ENCODE results near the gene ADIPOR2.
"Not testable (repeated sequence)": the region's sequence is repeated elsewhere in the genome, so short reads cannot be mapped to it uniquely, and the experiment has no call there.

The ADIPOR2 gene

DNA sequence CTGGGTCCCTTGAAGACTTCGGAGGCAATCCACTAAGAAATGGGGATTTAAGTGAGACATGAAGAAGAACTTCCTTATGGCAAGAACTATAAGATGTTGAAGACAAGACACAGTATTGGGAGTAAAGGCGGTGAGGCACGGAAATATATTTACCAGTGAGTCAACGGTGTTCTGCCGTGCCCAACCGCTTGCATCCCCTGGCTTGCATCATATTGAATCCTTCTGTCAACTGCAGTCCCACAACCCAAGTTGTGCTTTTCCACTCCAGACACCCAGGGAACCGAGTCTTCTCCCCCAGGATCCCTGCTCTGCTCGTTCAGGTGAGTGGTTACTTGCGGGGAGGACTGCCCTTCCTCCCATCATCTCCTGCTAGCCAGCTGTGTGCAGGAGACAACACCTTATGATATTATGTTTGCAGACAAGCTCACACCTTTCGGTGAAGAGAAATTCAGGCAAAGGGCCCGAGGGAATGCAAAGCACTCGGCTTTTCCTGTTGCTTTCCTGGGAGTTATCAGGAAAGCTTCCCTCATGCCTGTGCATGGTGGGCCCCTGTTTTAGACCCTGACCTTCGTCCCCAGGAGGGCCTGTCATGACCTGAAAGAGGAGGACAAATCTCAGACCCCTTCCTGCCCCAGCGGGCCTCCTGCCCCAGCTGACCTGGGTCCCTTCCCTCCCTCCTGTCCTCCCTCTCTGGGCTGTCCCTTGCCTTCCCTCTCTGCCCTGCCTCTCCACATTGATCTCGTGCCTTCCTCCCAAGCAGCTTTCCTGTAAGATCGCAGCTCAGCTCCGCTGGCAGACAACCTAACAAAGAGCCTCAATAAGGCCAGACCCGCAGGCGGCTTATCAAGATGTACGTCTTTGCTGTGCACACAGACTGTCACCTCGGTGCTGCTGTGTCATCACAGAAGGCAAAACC, 125.2 kb downstream of the ADIPOR2 start:
- DNase-seq, result no peak

DNA sequence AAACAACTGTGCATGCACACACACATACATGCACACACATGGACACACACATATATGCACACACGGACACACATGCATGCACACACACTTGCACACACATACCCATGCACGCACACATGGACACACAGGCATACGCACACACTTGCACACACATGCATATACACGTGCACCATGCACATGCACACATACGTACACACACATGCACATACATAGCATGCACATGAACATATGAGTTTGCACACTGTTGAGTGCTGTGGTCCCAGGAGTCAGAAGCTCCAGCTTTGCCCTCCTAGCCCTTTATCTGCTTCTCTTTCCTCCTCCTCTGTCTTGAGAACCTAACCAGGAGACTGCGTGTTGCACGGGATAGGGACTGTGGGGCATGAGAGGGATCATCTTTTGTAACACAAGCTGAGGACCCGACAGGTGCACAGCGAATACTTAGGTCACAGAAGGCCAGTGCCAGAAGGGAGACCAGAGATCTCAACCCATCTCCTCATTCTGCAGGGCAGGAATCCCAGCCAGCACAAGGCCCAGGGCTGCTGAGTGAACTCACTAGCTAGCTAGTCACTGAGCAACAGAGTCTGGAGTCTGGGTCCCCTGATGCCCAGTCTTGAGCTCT, 126.0 kb downstream of the ADIPOR2 start:
- no peak for DNase-seq

DNA sequence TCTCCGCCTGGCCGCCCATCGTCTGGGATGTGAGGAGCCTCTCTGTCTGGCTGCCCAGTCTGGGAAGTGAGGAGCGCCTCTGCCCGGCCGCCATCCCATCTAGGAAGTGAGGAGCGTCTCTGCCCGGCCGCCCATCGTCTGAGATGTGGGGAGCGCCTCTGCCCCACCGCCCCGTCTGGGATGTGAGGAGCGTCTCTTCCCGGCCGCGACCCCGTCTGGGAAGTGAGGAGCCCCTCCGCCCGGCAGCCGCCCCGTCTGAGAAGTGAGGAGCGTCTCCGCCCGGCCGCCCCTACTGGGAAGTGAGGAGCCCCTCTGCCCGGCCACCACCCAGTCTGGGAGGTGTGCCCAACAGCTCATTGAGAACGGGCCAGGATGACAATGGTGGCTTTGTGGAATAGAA, 127.1 kb downstream of the ADIPOR2 start:
- DNase-seq, result not testable (repeated sequence)

DNA sequence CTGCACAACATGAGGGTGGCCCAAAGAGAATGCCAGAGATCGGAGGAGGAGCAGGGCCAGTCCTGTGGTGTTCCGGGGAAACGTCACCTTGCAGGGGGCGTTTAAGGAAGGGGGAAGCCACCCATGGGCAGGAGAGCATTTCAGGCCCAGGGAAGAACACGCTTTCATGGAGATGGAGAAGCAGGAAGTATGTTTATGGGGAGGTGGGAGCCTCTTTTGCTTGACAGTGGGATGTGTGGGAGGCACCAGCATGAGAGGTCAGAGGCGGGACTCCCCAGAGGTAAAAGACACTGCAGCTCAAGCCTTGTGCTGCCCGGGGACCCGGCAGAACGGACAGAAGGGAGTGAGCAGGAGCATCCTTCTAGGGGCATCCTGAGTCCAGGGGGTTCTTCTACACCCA, 128.2 kb downstream of the ADIPOR2 start:
- no peak for DNase-seq

DNA sequence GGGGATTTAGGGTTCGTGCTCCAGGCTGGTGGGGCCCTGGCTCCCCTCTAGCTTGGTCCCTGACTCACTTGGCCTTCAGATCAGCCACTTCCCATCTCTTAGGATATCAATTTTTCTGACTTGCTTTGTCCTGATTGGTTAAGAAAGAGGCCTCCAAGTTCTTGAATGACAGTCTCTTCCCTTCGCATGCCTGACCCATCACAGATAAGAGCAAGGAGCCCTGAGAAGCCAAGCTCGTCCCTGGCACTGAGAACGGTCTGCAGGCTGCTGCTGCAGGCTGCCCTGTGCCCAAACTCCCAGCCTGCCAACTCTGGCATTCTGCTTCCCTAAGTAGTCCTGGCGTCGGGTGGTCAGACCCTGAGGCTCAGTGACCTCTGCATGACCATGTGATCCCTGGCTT, 128.7 kb downstream of the ADIPOR2 start:
- no peak for DNase-seq

DNA sequence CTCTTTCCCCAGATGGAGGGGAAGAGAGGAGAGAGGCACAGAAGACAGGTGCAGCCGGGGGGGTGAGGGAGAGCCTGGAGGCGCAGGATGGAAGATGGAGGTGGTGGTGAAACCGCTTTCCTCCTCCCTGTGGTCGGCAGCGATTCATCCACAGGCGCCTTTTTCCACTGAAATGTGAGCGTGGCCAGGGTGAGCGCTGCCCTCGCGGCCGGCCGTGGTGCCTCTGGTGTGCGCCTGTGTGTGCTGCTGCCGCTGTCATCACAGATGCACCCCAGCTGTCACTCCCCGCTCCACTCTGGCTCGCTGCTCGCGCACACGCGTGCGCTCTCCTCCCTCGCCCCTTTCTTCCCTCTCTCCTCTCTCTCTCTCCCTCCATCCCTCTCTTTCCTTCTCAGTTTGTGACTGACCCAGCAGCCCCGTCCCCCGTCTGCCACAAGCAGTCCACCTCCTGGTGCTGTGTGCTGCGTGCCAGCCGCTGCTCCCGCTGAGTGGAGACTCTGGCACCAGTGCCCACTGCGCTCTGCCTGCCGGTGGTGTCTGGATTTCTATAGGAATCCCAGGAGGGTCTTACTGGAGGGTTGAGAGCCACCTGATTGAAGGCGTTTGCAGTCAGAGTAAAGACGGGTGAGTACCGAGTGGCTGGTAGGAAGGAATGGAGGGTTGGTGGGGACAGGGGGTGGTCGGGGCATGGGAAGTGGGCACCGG, 129.5 kb downstream of the ADIPOR2 start, which contains the start of gene LRTM2:
LRTM2 (plus strand) TSS at position 375 of the 705 bp plus-strand sequence. CDS start 7,584 bp downstream, outside the sequence.
- no peak for DNase-seq

DNA sequence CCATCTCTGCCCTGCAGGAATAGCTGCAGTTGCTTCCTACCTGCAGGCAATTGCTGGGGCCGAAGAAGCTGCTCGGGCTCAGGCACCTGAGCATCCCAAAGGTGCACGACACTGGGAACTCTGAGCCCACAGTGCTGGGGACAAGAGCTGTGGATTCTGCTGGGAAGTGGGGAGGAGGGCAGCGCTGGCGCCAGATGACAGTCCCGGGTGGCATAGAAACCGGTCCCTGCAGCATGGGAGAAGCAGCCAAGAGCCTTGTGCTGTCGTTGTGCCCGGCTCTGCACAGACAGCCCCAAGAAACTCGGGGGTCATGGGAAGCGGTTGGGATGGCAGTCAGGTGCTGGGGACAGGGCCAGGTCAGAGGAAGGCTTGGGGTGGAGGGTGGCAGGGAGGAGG, 130.0 kb downstream of the ADIPOR2 start:
- no peak for DNase-seq

DNA sequence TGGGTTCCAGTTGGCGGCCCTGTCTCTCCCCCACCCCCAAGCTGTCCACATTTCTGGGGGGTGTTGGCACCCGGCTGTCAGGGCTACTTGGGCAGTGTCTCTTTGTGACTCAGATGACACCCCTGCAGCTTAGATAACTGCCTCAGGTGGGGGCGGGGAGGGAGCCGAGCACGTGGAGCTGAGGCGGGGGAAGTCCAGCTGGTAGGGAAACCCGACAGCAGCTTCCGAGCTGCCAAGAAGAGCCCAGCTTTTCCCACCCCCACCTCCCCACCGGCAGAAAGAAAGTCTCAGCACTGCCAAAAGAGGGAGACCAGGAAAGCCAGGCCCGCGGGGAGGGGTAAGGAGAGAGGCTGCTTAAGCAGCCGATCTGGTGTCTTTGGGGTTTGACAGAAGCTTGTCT, 130.9 kb downstream of the ADIPOR2 start:
- no peak for DNase-seq

DNA sequence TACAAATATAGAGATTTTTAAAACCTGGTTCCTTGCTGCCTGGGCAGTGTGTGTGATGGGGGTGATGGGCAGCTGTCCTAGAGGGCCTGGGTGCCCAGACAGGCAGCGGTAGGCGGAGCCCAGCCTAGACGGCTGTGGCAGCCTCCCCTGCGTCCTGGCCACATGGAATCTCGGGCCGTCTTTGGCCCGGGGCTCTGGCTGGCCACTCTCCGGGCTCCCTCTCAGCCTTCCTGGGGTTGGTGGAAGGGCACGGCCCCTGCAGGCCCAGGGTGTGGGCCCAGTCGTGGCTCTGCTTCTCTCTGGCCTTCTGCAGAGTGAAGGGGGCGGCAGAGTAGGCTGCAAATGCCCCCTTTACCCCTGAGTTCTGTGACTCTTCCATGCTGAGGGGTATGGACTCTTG, 131.8 kb downstream of the ADIPOR2 start:
- DNase-seq, result no peak

DNA sequence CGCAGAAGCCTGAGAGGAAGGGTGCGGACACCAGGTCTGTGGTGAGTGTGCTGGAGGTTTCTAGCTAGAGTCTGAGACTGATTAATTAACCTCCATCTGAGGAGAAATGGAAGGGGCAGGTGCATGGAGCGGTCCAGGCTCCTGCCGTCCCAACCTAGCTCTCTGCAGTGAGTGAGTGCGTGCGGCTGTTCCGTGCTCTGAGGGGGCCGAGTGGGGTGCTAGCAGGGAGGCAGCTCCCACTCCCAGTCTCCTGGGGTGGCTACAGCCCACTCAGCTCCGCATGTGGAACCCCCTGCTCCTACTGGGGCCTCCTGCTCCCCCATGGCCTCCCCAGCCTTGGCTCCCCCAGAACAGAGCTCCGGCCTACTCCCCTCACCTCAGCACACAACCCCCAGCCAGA, 132.4 kb downstream of the ADIPOR2 start:
- no peak for DNase-seq

DNA sequence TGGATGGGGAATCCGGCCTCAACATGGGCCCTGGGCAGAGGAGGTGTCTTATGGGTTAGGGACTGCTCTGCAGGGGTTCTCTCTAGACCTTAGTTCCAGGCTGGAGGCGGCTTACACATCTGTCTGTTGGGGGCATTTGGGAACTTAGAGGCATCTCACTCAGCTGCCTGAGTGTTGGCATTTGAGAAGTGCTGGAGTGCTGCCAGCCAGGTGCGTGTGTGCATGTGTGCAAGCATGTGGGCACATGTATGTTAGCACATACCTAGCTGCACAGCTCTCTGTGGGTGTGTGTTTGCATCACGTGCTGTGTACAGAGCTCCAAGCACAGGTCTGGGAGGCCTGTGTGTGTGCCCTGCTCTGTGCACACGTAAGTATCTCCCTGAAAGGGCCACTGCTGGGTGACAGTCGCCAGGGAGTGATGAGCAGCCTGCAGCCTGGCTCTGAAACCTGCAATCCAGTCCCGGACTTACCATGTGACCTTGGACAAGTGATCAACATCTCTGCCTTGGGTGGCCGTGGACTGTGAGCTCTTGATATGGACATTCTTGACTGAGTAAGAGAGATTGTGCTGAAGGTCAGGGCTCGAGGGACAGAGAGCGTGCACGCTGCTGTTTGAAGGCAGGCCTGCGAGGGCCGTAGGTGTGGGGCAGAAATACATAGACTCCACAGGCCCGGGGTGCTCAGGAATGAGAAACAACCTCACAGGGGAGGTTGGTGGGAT, 134.7 kb downstream of the ADIPOR2 start:
- no peak for DNase-seq

DNA sequence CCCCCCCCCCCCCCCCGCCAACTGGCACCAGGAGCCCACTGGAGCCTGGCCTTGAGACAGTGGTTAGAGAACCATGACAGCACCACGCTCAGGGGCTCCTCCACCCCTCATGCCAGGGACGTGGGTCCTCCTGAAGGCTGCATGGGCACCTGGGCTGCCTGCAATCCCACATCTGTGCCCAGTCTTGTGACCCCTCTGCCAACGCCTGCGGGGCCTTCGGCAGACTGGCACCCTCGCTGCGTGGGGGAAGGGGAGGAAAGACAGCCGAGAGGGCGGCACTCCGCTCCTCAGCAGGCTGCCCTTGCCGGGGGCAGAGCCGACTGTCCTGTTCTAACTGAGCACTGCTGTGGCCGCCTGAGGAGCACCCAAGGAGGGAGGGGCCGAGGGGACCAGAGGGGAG, 135.5 kb downstream of the ADIPOR2 start:
- DNase-seq, result no peak

DNA sequence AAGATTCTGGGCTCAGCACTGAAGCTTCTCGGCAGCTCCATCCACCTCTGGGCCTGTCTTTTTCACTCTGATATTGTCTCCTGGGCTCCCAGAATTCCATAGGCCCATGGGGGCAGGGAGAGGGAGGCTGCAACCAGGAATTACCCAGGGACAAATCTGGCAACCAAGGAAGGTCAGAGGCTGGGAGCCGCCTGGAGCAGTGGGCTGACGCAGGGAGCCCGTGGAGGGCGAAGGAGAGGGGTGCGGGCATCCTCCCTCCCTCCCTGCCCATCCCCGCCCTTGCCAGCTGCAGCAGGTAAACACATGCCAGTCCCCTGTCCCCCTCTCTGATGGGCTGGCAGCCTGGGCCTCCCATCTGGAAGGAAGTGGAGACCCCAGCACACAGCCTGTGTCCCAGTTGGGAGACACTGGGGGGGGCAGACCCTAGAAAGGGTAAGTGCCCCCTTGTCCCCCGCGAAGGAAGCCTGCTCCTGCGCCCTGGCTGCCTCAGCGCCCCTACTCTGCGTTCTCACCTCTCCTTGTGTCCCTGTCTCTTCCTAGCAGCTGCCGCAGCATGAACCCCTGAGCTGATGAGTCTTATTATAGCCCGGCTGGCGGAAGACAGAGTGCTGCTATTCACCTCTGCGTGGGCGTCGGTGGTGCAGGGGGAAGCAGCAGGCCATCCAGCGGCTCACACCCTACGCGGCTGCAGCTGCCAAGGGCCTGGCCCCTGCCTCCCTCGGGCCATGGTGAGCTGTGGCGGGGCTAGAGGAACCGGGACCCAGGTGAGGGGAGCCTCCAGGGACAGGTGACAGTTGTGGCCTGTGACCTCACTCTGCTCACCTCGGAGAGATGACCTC, 136.2 kb downstream of the ADIPOR2 start:
- DNase-seq, result no peak

DNA sequence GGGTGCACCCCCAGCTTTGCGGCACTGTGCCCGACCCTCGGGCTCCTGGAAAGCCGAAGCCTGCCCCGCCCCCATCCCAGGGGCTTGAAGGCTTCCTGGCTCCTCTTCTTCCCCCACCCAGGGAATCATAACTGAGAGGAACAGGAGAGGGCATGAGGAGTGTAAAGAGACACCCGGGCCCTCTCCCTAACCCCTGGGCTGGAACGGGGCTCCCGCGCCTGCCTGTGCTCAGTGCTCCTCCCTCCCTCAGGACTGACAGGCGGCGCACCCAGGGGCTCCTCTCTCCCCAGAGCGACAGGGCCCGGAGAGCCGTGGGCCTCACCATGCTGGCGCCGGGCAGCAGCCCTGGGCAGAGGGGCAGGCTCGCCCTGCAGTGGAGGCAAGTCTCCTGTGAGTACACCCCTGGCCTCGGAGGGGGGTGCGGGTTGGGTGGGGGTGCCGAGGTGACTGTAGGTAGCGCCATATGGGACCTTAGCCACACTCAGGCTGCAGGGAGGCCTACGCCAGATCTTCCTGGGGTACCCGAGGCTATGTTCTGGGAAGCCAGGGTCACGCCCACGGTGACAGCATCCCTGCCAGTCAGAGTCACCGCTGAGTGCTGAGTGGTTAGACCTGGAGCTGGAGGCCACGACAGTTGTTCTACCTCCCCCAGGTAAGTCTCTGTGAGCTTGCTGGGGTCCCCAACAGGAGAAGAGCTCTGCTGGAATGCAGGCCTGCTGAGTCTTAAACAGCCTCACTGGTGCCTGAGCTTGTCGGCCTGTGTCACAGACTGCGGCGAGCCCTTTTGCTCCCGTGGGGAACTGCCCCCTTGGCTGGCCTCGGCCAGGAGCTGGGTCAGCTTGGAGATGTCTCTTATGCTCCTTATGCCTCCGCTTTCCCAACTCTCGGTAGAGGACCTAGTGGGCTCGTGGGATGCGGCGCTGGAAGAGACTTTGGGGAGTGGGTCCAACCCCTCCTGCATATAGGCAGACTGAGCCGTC, 137.2 kb downstream of the ADIPOR2 start:
- no peak for DNase-seq

DNA sequence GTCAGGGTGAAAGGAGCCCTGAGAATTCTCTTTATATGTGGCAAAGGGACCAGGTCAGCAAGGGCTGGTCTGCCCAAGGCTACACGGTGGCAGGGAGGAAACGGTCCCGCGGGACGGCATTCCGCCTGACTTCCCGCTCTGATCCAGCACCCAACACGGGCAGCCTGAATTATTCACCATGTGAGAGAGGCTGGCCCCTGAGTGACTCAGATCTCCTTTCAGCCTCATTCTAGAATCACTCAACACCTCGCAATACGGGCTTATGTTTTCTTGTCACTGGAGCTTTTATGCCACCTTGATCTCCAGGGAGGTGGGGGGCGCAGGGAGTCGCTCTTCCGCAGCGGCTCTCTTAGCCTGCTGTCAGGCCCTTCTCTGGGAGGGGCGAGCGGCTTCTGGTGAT, 138.0 kb downstream of the ADIPOR2 start:
- no peak for DNase-seq

DNA sequence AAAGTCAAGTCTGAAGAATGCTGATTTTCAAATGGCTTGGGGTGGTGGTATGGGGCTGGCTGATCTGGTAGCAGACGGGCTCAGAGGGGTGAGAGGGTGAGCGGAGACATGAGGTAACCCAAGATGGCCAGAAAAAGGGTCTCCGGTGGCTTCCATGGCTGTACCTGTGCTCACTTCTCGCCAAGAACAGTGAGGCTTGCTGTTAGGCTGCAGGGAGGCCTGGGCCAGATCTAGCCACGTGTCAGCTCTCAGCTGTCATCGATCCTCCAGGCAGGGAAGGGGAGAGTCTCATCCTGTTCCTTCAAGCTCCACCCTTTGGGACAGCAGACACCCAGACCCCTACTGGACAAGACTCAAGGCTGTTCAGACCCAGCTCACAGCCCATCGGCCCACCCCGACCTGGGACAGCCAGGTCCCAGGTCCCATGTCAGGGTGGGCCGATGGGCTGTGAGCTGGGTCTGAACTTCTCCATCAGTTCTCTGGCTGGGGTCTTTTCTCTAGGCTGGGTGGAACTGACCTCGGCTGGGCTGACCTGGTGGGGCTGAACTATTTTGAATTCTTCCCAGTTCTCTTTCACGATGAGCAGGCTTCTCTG, 138.5 kb downstream of the ADIPOR2 start:
- no peak for DNase-seq

DNA sequence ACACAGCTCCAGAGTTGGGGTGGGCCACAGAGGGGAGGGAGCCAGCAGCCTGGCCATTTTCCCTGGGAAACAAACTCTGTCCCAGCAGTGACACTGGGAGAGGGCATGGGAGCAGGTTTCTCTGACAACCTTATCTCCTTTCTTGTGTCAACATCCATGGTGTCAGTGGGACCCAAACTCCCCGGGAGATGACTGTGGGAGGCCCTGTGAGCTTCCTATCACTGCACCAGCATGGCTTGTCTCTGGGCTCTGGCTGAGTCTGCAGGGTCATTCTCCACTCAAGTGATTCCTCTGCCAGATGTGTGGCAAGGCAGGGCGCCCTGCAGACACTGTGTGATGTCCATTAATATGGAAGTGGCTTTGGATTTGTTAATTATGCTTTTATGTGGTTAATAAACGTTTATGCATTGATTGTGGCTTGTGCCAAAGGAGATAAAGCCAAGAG, 139.6 kb downstream of the ADIPOR2 start:
- DNase-seq, result no peak

DNA sequence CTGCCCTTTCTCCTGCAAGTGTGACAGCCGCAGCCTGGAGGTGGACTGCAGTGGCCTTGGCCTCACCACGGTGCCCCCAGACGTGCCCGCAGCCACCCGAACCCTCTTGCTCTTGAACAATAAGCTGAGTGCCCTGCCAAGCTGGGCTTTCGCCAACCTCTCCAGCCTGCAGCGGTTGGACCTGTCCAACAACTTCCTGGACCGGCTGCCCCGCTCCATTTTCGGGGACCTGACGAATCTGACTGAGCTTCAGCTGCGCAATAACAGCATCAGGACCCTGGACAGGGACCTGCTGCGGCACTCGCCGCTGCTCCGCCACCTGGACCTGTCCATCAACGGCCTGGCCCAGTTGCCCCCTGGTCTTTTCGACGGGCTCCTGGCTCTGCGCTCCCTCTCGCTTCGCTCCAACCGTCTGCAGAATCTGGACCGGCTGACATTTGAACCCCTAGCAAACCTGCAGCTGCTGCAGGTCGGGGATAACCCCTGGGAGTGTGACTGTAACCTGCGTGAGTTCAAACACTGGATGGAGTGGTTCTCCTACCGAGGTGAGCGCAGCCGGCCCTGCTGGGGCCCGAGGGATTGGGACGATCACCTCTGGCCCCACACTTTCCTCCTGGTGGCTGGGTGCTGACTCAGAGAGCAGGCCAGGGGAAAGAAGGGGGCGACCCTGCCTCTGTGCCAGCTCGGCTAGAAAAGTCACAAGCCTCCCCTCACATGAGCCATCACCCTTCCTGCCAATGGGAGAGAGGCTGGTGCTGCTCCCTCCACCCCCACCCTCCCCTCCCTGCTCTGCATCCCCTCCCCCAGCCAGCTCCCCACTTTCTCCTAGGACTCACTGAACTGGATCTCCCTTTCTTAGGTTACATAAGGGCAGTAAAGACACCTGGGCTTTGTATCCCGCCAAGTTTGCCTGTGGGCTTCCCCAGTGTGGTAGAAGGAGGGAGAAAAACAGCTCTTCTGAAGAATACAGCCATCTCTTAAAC, 140.4 kb downstream of the ADIPOR2 start:
- DNase-seq, result no peak

Measured in cerebellar nuclear complex (tissue), 1 donor.